HepG2 (cell line): ENCODE results near the gene MAPK11. TPM values are rescaled to one million over a fixed set of nuclear protein-coding genes. Genes with fewer than 3 reads are reported as not detected.

Experiments
- FOXM1 ChIP-seq: sonication (generic); formaldehyde crosslinking; IDR thresholded peaks from 2 replicates; pipeline ENCODE4 v1.5.0; 2020; ENCODE audit warnings: missing genetic modification reagents
- HIVEP1 ChIP-seq: sonication (generic); formaldehyde crosslinking; IDR thresholded peaks from 2 replicates; pipeline ENCODE4 v1.4.0; 2020; ENCODE audit warnings: mild to moderate bottlenecking, missing genetic modification reagents
- KDM6A ChIP-seq: IDR thresholded peaks from 2 replicates; pipeline ENCODE4 v1.6.1; 2016; ENCODE audit warnings: low read depth
- MLLT10 ChIP-seq: sonication (generic); formaldehyde crosslinking; IDR thresholded peaks from 2 replicates; pipeline ENCODE4 v1.4.0; 2020; ENCODE audit warnings: missing genetic modification reagents
- STAT5B ChIP-seq: sonication (generic); formaldehyde crosslinking; IDR thresholded peaks from 2 replicates; pipeline ENCODE4 v1.4.0; 2020; ENCODE audit warnings: missing genetic modification reagents
- TEAD2 ChIP-seq: sonication (generic); formaldehyde crosslinking; IDR thresholded peaks from 2 replicates; pipeline ENCODE4 v1.9.0; 2021; ENCODE audit warnings: missing genetic modification reagents
- ZFP41 ChIP-seq: sonication (generic); formaldehyde crosslinking; IDR thresholded peaks from 2 replicates; pipeline ENCODE4 v1.4.0; 2020; ENCODE audit warnings: mild to moderate bottlenecking, missing genetic modification reagents, borderline replicate concordance
- ZKSCAN1 ChIP-seq: fragments of 150-350 bp; IDR thresholded peaks from 2 replicates; pipeline ENCODE4 v1.6.1; 2014; ENCODE audit warnings: low read length
- ZNF24 ChIP-seq: fragments of 450-650 bp; IDR thresholded peaks from 2 replicates; pipeline ENCODE4 v1.6.1; 2017; ENCODE audit warnings: antibody characterized with exemption, mild to moderate bottlenecking
- ZNF552 ChIP-seq: sonication (generic); formaldehyde crosslinking; IDR thresholded peaks from 2 replicates; pipeline ENCODE4 v1.9.0; 2022; ENCODE audit warnings: missing genetic modification reagents, mild to moderate bottlenecking, borderline replicate concordance
- polyA plus RNA-seq, 8 experiments: library from polyadenylated mRNA; depleted of rRNA in 3 of 8; stranded (reverse) in 7 of 8; unstranded in 1 of 8; fragments of >200 nt; fragmentation: Illumina TruSeq in 4 of 8; extraction: Trizol in 4 of 8; gene quantifications; 2 replicates each; pipeline versions ENCODE4 v1.2.1 to v1.2.3, GENCODE V29; 2011 to 2016; ENCODE audit warnings: low read depth in 4 of 8, missing spikeins in 1 of 8, mixed read lengths in 1 of 8; ENCODE audit not compliant: insufficient read depth in 1 of 8
- total RNA-seq, 5 experiments: library from RNA; depleted of rRNA; stranded (reverse); fragments of >200 nt; fragmentation: Illumina TruSeq; extraction: Trizol; gene quantifications; 2 replicates each; pipeline ENCODE4 v1.2.3, GENCODE V29; 2016; ENCODE audit warnings: low read depth in 1 of 5
- TF ChIP-seq, protein P1 (sequence below): sonication (generic); formaldehyde crosslinking; IDR thresholded peaks from 2 replicates; pipeline ENCODE4 v1.5.0; 2020; ENCODE audit warnings: missing genetic modification reagents, mild to moderate bottlenecking, borderline replicate concordance
- TF ChIP-seq, protein P2 (sequence below): sonication (generic); formaldehyde crosslinking; IDR thresholded peaks from 2 replicates; pipeline ENCODE4 v1.4.0; 2020; ENCODE audit warnings: missing genetic modification reagents, borderline replicate concordance
- TF ChIP-seq, protein P3 (sequence below): sonication (generic); formaldehyde crosslinking; IDR thresholded peaks from 2 replicates; pipeline ENCODE4 v1.9.0; 2021; ENCODE audit warnings: missing genetic modification reagents, mild to moderate bottlenecking, borderline replicate concordance
- TF ChIP-seq, protein P4 (sequence below): sonication (generic); formaldehyde crosslinking; IDR thresholded peaks from 2 replicates; pipeline ENCODE4 v1.4.0; 2020; ENCODE audit warnings: missing genetic modification reagents, borderline replicate concordance

MAPK11 gene
- total and polyA plus RNA-seq, 2 of the 13 experiments (the other 11 are each of a cell fraction or from before 2014, with no cell fraction given), result 0.15 to 0.17 TPM

DNA sequence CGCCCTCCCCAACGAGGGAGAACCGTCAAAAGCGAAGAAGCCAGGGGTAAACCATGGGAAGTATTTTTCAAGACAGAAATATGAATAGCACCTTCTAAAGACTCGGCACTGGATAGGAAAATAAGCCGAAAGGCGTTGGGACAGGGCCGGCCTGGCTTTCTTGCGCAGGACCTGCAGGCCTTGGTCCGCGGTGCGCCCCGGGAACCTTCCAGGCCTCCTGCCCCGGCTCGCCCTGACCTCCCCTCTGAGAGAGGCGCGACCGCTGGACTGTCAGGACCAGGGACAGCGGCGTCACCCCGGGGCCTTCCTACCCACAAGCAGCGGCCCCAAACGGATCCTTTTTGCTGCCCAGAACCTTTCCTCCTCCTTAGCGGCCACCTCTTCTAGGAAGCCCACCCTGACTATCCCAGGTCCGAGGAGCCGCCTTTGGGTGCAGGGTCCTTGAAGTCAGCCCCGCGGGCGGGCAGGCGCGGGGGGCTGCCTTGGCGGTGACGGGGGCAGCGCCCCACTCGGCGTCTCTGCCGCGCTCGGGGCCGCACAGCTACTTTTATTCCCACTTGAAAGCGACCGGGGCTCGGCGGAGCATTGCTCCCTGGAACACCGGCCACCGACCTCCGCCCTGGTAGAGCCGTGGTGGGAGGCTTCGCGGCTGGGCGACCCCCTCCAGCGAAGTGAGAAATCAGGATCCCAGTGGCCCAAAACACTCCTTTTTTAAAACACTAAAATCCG lies 650 bp upstream of the MAPK11 start (continued):
- TF ChIP-seq, protein P1, sequence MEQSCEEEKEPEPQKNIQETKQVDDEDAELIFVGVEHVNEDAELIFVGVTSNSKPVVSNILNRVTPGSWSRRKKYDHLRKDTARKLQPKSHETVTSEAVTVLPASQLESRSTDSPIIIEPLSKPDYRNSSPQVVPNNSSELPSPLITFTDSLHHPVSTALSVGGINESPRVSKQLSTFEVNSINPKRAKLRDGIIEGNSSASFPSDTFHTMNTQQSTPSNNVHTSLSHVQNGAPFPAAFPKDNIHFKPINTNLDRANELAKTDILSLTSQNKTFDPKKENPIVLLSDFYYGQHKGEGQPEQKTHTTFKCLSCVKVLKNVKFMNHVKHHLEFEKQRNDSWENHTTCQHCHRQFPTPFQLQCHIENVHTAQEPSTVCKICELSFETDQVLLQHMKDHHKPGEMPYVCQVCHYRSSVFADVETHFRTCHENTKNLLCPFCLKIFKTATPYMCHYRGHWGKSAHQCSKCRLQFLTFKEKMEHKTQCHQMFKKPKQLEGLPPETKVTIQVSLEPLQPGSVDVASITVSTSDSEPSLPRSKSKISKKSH (CRISPR knock-in tag), result peak; percentile 64; the same call in 1 of the 2 replicates
- TF ChIP-seq ZNF552 (CRISPR knock-in tag), result 0 out of 2 replicates have a peak, but pooled peaks have one; percentile 65
- TF ChIP-seq HIVEP1 (CRISPR knock-in tag), result peak; percentile 57
- peak; percentile 50; the same call in 1 of the 2 replicates for TF ChIP-seq TEAD2 (CRISPR knock-in tag)
- TF ChIP-seq KDM6A, result no peak
- TF ChIP-seq FOXM1 (CRISPR knock-in tag), result no peak
- TF ChIP-seq, protein P2, sequence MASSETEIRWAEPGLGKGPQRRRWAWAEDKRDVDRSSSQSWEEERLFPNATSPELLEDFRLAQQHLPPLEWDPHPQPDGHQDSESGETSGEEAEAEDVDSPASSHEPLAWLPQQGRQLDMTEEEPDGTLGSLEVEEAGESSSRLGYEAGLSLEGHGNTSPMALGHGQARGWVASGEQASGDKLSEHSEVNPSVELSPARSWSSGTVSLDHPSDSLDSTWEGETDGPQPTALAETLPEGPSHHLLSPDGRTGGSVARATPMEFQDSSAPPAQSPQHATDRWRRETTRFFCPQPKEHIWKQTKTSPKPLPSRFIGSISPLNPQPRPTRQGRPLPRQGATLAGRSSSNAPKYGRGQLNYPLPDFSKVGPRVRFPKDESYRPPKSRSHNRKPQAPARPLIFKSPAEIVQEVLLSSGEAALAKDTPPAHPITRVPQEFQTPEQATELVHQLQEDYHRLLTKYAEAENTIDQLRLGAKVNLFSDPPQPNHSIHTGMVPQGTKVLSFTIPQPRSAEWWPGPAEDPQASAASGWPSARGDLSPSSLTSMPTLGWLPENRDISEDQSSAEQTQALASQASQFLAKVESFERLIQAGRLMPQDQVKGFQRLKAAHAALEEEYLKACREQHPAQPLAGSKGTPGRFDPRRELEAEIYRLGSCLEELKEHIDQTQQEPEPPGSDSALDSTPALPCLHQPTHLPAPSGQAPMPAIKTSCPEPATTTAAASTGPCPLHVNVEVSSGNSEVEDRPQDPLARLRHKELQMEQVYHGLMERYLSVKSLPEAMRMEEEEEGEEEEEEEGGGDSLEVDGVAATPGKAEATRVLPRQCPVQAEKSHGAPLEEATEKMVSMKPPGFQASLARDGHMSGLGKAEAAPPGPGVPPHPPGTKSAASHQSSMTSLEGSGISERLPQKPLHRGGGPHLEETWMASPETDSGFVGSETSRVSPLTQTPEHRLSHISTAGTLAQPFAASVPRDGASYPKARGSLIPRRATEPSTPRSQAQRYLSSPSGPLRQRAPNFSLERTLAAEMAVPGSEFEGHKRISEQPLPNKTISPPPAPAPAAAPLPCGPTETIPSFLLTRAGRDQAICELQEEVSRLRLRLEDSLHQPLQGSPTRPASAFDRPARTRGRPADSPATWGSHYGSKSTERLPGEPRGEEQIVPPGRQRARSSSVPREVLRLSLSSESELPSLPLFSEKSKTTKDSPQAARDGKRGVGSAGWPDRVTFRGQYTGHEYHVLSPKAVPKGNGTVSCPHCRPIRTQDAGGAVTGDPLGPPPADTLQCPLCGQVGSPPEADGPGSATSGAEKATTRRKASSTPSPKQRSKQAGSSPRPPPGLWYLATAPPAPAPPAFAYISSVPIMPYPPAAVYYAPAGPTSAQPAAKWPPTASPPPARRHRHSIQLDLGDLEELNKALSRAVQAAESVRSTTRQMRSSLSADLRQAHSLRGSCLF (CRISPR knock-in tag), result 0 out of 2 replicates have a peak, but pooled peaks have one; percentile 37
- TF ChIP-seq ZNF24, result no peak
- peak; percentile 85; the same call in 1 of the 2 replicates for TF ChIP-seq STAT5B (CRISPR knock-in tag)
- TF ChIP-seq MLLT10 (CRISPR knock-in tag), result no peak
- no peak for TF ChIP-seq ZFP41 (CRISPR knock-in tag)
- TF ChIP-seq, protein P3, sequence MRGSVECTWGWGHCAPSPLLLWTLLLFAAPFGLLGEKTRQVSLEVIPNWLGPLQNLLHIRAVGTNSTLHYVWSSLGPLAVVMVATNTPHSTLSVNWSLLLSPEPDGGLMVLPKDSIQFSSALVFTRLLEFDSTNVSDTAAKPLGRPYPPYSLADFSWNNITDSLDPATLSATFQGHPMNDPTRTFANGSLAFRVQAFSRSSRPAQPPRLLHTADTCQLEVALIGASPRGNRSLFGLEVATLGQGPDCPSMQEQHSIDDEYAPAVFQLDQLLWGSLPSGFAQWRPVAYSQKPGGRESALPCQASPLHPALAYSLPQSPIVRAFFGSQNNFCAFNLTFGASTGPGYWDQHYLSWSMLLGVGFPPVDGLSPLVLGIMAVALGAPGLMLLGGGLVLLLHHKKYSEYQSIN (CRISPR knock-in tag), result no peak
- TF ChIP-seq, protein P4, sequence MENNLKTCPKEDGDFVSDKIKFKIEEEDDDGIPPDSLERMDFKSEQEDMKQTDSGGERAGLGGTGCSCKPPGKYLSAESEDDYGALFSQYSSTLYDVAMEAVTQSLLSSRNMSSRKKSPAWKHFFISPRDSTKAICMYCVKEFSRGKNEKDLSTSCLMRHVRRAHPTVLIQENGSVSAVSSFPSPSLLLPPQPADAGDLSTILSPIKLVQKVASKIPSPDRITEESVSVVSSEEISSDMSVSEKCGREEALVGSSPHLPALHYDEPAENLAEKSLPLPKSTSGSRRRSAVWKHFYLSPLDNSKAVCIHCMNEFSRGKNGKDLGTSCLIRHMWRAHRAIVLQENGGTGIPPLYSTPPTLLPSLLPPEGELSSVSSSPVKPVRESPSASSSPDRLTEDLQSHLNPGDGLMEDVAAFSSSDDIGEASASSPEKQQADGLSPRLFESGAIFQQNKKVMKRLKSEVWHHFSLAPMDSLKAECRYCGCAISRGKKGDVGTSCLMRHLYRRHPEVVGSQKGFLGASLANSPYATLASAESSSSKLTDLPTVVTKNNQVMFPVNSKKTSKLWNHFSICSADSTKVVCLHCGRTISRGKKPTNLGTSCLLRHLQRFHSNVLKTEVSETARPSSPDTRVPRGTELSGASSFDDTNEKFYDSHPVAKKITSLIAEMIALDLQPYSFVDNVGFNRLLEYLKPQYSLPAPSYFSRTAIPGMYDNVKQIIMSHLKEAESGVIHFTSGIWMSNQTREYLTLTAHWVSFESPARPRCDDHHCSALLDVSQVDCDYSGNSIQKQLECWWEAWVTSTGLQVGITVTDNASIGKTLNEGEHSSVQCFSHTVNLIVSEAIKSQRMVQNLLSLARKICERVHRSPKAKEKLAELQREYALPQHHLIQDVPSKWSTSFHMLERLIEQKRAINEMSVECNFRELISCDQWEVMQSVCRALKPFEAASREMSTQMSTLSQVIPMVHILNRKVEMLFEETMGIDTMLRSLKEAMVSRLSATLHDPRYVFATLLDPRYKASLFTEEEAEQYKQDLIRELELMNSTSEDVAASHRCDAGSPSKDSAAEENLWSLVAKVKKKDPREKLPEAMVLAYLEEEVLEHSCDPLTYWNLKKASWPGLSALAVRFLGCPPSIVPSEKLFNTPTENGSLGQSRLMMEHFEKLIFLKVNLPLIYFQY (CRISPR knock-in tag), result peak; percentile 79
- no peak for TF ChIP-seq ZKSCAN1
